Vagina (tissue), 2 donors: Measurements from ENCODE around the gene NOLC1. TPM values are rescaled to one million over a fixed set of nuclear protein-coding genes. Genes with fewer than 3 reads are reported as not detected.
A peak's percentile ranks its signal among the peaks of the same experiment; 100 is the strongest.

Experiments used
- DNase-seq, 2 donors: peaks; one replicate each; pipeline ENCODE4 v3.0.0-alpha.2; 2017; ENCODE audit errors: extremely low spot score in 2 of 2
- H3K27ac ChIP-seq: fragments of 200-600 bp; sonication (generic); one replicate; pipeline ENCODE4 v1.5.1; 2019
- H3K27me3 ChIP-seq: fragments of 200-600 bp; sonication (generic); one replicate; pipeline ENCODE4 v1.5.1; 2019
- H3K36me3 ChIP-seq, 2 donors: fragments of 200-600 bp; sonication (generic); one replicate each; pipeline ENCODE4 v1.5.1; 2017 to 2019
- H3K4me1 ChIP-seq: fragments of 200-600 bp; sonication (generic); one replicate; pipeline ENCODE4 v1.5.1; 2019
- H3K4me3 ChIP-seq, 2 donors: fragments of 200-600 bp; sonication (generic); 1 replicate in 1 of 2; 2 replicates in 1 of 2; pipeline ENCODE4 v1.5.1; 2016 to 2019
- H3K9me3 ChIP-seq: fragments of 200-600 bp; sonication (generic); one replicate; pipeline ENCODE4 v1.5.1; 2019
- POLR2A ChIP-seq, 2 donors: fragments of 450-650 bp; IDR thresholded peaks; one replicate each; pipeline ENCODE4 v1.6.1; 2017; ENCODE audit warnings: antibody characterized with exemption in 2 of 2, mild to moderate bottlenecking in 2 of 2, moderate library complexity in 2 of 2
- POLR2AphosphoS5 ChIP-seq, 2 donors: sonication (generic); formaldehyde crosslinking; IDR thresholded peaks; one replicate each; pipeline ENCODE4 v1.9.0; 2017; ENCODE audit warnings: antibody characterized with exemption in 2 of 2, mild to moderate bottlenecking in 2 of 2, low read depth in 1 of 2; ENCODE audit not compliant: insufficient read depth in 1 of 2
- intact Hi-C: fragments of 100-400 bp; cut with DNase I; formaldehyde crosslinking; loops from one replicate; pipeline ENCODE4 v1.15.1; 2023
- total RNA-seq: library from RNA; depleted of rRNA; stranded (reverse); fragments of >200 nt; gene quantifications from one replicate; pipeline ENCODE4 v1.2.3, GENCODE V29; 2016
- TF ChIP-seq, protein P1 (sequence below), 3 experiments: fragments of 450-650 bp in 2 of 3; fragments of 200-600 bp in 1 of 3; sonication (generic) in 1 of 3; IDR thresholded peaks; one replicate each; pipeline ENCODE4 v1.5.1; 2017 to 2019; ENCODE audit warnings: antibody characterized with exemption in 3 of 3, mild to moderate bottlenecking in 2 of 3, moderate library complexity in 2 of 3

The NOLC1 gene
- total RNA-seq, 1 donor from 2014 or later: 61.9 TPM

DNA sequence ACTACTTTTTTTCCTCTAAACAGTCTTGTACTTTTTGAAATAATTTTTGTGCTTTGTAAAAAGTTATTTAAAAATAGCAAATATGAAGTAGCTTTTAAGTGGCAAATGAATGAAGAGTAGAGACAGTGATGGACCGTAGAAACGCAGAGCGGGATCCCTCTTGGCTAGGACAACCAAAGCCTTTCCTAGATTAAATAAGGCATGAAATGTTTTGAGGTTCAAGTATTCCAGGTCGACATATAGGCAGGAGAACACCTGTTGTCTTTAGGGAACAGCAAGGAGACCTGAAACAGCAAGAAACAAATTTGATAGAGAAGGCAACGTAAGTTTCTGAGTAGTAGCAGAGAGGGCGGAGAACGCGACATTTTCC lies 20.0 kb upstream of the NOLC1 start:
- Histone ChIP-seq H3K36me3 (no peaks in the 10 kb centered on the region), H3K27ac (peak overlapping the region; percentile 86), H3K9me3 (no peaks in the 10 kb centered on the region), H3K27me3 (no peaks in the 10 kb centered on the region), H3K4me1 (peaks cover 36% of the 10 kb centered on the region), H3K4me3 (peak overlapping the region; percentile 83 to 97)
- no peak for DNase-seq
- intact Hi-C loops: loop anchor here (2.0 kb wide), 1 partner anchor 21 kb away; the partner anchor contains the start of gene NOLC1
- TF ChIP-seq POLR2AphosphoS5 (IDR thresholded peaks at IDR 0.05; ENCODE audit: insufficient read depth in 1 of 2, low read depth in 1 of 2): no peak
- TF ChIP-seq, protein P1, sequence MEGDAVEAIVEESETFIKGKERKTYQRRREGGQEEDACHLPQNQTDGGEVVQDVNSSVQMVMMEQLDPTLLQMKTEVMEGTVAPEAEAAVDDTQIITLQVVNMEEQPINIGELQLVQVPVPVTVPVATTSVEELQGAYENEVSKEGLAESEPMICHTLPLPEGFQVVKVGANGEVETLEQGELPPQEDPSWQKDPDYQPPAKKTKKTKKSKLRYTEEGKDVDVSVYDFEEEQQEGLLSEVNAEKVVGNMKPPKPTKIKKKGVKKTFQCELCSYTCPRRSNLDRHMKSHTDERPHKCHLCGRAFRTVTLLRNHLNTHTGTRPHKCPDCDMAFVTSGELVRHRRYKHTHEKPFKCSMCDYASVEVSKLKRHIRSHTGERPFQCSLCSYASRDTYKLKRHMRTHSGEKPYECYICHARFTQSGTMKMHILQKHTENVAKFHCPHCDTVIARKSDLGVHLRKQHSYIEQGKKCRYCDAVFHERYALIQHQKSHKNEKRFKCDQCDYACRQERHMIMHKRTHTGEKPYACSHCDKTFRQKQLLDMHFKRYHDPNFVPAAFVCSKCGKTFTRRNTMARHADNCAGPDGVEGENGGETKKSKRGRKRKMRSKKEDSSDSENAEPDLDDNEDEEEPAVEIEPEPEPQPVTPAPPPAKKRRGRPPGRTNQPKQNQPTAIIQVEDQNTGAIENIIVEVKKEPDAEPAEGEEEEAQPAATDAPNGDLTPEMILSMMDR (IDR thresholded peaks at IDR 0.05): no peak
- TF ChIP-seq POLR2A (IDR thresholded peaks at IDR 0.05): no peak

DNA sequence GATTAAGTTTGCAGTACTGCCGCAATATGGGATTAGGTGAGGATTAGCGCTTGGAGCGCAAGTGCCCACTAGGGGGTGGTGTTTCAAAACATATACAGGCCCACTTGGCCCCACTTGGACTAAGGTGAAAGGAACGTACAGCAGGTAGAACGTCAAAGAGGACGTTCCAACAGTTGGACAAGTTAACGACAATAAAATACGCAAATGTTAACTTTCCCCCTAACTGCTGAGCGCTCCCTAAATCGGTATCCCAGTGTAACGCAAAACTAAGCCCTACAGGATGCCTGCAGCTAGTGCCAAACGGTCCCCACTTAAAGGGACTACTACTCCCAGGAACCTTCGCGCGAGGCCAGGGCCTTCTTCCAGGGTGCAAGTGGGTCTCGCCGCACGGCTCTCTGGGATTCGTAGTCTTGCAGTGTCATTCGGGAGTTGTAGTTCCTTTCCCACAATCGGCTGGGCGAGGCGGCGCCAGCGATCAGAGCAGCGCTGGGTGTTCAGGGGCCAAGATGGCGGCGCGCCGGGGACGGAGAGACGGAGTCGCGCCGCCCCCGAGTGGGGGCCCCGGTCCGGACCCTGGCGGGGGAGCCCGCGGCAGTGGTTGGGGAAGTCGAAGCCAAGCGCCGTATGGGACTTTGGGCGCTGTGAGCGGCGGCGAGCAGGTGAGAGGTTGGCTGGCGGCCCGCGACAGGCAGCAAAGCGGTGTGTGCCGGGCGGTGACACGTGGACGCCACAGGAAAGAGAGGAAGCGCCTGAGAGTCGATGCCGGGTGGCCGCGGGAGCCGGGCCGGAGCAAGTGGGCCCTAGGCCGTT lies 19.4 kb upstream of the NOLC1 start, which contains the start of gene PPRC1:
Gene PPRC1, plus strand, starts transcription at position 478 of the 810 bp plus-strand sequence. Its CDS starts 29 bp downstream, at position 507.
- Histone ChIP-seq H3K27ac (peak within 1 kb of the TSS; percentile 86), H3K4me1 (peaks cover 37% of the 10 kb centered on the region), H3K27me3 (no peaks in the 10 kb centered on the region), H3K4me3 (peak within 1 kb of the TSS; percentile 83 to 97), H3K36me3 (no peaks in the 10 kb centered on the region), H3K9me3 (no peaks in the 10 kb centered on the region)
- intact Hi-C loops: loop anchor here (2.0 kb wide), 1 partner anchor 20 kb away; the partner anchor contains the start of gene NOLC1
- TF ChIP-seq, protein P1 (IDR thresholded peaks at IDR 0.05): peak; percentile 62 to 98 (median 93)
- peak; percentile 98 for TF ChIP-seq POLR2AphosphoS5 (IDR thresholded peaks at IDR 0.05; ENCODE audit: insufficient read depth in 1 of 2, low read depth in 1 of 2)
- TF ChIP-seq POLR2A (IDR thresholded peaks at IDR 0.05): peak in 1 of 2 donors; percentile 77
- peak in 1 of 2 donors; percentile 99 for DNase-seq

DNA sequence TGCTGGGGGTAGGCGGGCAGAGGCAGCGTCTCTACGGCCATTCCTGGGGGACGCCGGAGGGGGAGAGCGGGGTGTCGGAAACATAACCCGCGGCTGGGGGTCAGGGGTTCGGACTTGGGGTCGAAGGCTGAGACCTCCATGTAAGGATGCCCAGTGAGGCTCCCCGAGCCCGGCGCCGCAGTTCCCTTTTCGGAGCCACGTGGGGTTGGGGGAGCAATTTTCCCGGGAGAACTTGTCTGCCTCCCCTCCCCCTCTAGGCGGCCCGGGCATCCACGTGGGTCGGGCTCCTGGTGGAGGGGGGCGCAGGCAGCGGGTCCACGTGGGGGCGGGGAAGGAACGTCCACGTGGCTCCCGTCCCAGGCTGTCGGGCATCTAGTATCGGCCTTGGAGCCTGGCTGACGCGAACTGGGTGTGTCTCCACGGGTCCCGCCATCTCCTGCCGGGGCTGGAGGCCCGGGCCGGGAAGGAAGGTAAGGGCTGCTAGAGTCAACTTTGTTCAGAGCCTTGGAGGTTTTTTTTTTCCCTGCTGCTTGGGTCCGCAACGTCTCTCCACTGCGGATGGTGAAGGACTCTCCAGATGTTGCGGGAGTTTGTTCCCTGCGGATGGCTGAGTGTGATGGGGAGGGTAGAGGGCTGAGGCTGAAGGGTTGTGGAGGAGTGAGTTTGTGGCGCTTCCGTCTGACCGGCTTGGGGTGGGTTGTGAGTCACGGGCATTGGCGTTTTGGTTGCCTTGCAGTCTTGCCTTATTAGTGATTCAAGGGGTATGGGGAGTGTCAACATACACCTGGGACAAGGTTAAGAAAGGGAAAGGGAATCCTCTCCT lies 18.6 kb upstream of the NOLC1 start:
- DNase-seq: no peak
- intact Hi-C loops: loop anchor here (2.0 kb wide), 1 partner anchor 19 kb away; the partner anchor contains the start of gene NOLC1
- peaks cover 37% of the 10 kb centered on the region for H3K4me1 ChIP-seq
- H3K27ac ChIP-seq: peak overlapping the region; percentile 86
- peak overlapping the region; percentile 83 to 97 for H3K4me3 ChIP-seq
- no peaks in the 10 kb centered on the region for H3K27me3 ChIP-seq
- TF ChIP-seq POLR2A (IDR thresholded peaks at IDR 0.05) (no peak), POLR2AphosphoS5 (IDR thresholded peaks at IDR 0.05; ENCODE audit: insufficient read depth in 1 of 2, low read depth in 1 of 2) (no peak)
- TF ChIP-seq, protein P1 (IDR thresholded peaks at IDR 0.05): no peak
- H3K36me3 ChIP-seq: peaks cover 1 to 8% of the 10 kb centered on the region in 2 donors
- no peaks in the 10 kb centered on the region for H3K9me3 ChIP-seq

GRCh38 chr10:102134416-102134815 lies 17.8 kb upstream of the NOLC1 start:
- Histone ChIP-seq H3K9me3 (no peaks in the 10 kb centered on the region), H3K27me3 (no peaks in the 10 kb centered on the region), H3K27ac (peak overlapping the region; percentile 86), H3K4me3 (peak overlapping the region; percentile 83 to 97), H3K36me3 (peaks cover 4 to 16% of the 10 kb centered on the region in 2 donors), H3K4me1 (peaks cover 37% of the 10 kb centered on the region)
- TF ChIP-seq POLR2AphosphoS5 (IDR thresholded peaks at IDR 0.05; ENCODE audit: insufficient read depth in 1 of 2, low read depth in 1 of 2) (no peak), POLR2A (IDR thresholded peaks at IDR 0.05) (no peak)
- TF ChIP-seq, protein P1 (IDR thresholded peaks at IDR 0.05): no peak
- intact Hi-C loops: no loop called here
- no peak for DNase-seq
